ENCODE results near the gene PLXDC2. TPM values are rescaled to one million over a fixed set of nuclear protein-coding genes. Genes with fewer than 3 reads are reported as not detected.

The PLXDC2 gene
- total RNA-seq, 2 donors from 2014 or later: 0.07 to 0.09 TPM

DNA sequence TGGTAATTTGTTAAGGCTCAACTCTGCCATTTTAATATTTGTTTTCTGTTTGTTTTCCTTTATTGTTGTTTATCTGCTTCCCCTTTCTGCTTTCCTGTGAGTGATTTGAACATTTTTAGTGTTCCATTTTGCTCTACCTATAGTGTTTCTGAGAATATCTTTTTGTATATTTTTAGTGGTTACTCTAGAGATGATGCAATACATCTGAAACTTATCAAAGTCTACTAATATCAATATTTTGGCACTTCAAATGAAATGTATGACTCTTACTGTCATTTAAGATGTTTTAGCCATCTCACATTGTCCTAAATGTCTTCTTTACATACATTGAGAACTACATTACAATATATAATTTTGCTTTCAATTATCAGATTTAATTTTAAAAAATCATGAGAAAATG, 98.9 kb downstream of the PLXDC2 start:
- Mint-ChIP-seq H3K9me3 (peaks cover 4 to 9% of the 10 kb centered on the region in 2 donors), H3K4me3 (no peak overlapping the region), H3K27ac (no peak overlapping the region), H3K4me1 (ENCODE audit: low read depth) (no peaks in the 10 kb centered on the region), H3K36me3 (ENCODE audit: insufficient read depth in 2 of 2) (no peaks in the 10 kb centered on the region), H3K27me3 (ENCODE audit: low read depth) (no peaks in the 10 kb centered on the region)
- DNase-seq (no peak), ATAC-seq (replicated peaks in 1 of 2) (no peak)

DNA sequence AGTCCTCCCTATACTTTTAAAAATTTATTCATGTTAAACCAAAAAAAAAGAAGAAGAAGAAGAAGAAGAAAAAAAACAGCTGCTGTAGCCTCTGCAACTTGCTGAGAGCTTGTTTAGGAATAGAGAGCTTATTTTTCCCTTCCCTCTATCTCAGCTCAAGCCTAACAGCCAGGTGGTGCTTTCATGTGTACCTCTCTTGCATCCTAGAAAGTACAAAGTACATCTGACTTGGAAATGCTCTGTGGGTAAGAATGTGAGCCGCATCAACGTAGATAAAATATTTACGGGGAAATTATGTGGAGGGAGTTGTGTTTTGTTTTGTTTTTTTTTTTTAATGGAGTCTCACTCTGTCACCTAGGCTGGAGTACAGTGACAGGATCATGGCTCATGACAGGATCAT, 99.6 kb downstream of the PLXDC2 start:
- no peak for DNase-seq
- ATAC-seq (replicated peaks in 1 of 2): no peak
- H3K36me3 Mint-ChIP-seq (ENCODE audit: insufficient read depth in 2 of 2): no peaks in the 10 kb centered on the region
- no peak overlapping the region for H3K27ac Mint-ChIP-seq
- H3K27me3 Mint-ChIP-seq (ENCODE audit: low read depth): no peaks in the 10 kb centered on the region
- no peak overlapping the region for H3K4me3 Mint-ChIP-seq
- peaks cover 4 to 9% of the 10 kb centered on the region in 2 donors for H3K9me3 Mint-ChIP-seq
- H3K4me1 Mint-ChIP-seq (ENCODE audit: low read depth): no peaks in the 10 kb centered on the region

DNA sequence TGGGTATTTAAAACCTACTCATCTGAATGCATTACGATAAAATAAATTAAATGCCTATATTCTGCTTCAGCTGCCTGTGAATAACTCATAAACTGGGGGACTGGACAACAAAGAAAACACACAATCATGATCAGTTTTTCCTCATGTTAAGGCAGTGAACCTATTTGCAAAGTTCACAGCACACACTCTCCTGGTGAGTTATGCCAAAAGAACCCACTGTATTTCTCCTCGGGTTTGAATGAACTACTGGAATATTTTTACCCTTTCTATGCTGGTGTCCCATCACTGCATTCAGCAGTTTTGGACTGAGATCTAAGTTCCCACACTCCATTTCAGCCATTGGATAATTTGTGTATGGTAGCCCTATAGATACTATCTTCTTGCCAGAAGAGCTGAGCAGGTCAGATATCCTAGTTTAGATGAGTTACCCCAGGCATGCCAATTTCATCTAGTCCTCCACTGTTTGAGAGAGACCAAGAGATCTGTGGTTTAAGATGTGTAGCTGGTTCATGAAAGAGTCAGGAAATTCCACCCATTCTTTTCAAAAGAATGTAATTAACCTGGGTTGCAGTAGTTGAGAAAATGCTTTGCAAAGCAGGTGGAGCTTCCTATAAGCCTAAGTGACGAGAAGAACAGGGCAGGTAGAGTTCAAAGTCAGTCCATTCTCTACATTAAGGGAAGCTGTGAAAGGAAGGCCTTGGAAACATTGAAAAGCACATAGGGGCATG, 101.7 kb downstream of the PLXDC2 start:
- Mint-ChIP-seq H3K27ac (no peak overlapping the region), H3K4me3 (no peak overlapping the region), H3K4me1 (ENCODE audit: low read depth) (no peaks in the 10 kb centered on the region), H3K36me3 (ENCODE audit: insufficient read depth in 2 of 2) (no peaks in the 10 kb centered on the region), H3K9me3 (peaks cover 6 to 9% of the 10 kb centered on the region in 2 donors), H3K27me3 (ENCODE audit: low read depth) (no peaks in the 10 kb centered on the region)
- DNase-seq (no peak), ATAC-seq (replicated peaks in 1 of 2) (no peak)

DNA sequence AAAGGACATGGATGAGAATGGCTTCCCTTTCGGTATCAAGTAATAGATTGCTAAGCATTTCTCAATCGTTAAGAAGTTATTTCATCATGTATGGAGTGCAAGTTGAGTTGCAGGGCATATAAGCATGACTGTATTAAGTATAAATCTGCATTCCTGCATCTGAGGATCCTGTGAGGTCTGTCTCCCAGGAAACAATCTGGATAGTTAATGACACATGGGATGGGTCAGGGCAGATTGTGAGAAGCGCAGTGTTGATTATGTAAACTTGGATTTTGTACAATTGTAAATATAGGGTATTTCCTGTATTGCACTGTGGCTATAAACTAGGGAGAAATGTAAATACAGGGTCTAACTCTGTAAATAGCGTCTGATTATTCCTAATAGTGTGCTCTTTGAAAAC, 102.6 kb downstream of the PLXDC2 start:
- ATAC-seq (replicated peaks in 1 of 2) (no peak), DNase-seq (no peak)
- no peaks in the 10 kb centered on the region for H3K36me3 Mint-ChIP-seq (ENCODE audit: insufficient read depth in 2 of 2)
- no peaks in the 10 kb centered on the region for H3K27me3 Mint-ChIP-seq (ENCODE audit: low read depth)
- peaks cover 4 to 8% of the 10 kb centered on the region in 2 donors for H3K9me3 Mint-ChIP-seq
- no peaks in the 10 kb centered on the region for H3K4me1 Mint-ChIP-seq (ENCODE audit: low read depth)
- H3K4me3 Mint-ChIP-seq: no peak overlapping the region
- no peak overlapping the region for H3K27ac Mint-ChIP-seq

DNA sequence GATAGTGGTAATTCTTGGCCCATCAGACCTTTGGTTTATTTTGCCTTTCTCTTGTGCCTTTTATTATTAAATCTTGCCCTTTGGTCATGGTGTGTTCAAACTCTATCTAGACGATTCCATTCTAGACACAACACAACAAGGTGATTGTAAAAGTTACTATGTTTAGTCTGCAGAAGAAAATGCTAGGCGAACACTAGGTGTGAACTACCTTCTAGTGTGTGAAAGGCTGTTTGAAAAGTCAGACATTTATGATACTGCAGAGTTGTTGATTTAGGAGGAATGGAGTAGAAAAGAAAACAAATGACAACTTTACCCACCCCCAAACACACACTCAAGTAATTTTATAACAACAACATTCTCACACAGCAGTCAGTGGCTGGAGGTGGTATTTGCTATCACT, 103.4 kb downstream of the PLXDC2 start:
- Mint-ChIP-seq H3K9me3 (peaks cover 4 to 8% of the 10 kb centered on the region in 2 donors), H3K4me1 (ENCODE audit: low read depth) (no peaks in the 10 kb centered on the region), H3K27me3 (ENCODE audit: low read depth) (no peaks in the 10 kb centered on the region), H3K36me3 (ENCODE audit: insufficient read depth in 2 of 2) (no peaks in the 10 kb centered on the region), H3K4me3 (no peak overlapping the region), H3K27ac (no peak overlapping the region)
- ATAC-seq (replicated peaks in 1 of 2) (no peak), DNase-seq (no peak)

DNA sequence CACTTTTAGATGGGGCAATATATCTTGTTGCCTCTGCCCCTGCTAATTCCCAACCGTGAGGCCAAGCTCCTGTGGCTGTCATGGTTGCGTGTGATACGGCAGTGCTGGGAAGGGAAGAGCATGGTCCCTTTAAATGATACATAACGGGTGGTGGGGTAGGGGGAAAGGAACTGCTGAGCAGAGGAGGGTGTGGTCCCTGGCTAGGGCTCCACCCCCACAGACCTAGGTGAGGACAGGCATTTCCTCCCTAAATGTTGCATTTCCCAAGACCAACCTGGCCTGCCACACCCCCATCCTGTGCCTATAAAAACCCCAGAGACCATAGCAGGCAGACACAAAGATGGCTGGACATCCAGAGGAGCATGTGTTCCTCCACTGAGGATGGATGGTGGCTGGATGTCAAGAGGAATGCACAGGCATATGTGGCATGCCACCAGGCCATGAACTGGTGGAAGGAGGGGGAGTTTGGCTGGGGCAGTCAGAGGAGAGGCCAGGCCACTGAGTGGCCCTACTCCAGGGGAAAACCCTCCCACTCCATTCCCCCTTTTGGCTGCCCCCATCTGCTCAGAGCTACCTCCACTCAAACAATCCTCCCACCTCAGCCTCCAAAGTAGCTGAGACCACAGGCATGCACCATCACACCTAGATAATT, 104.0 kb downstream of the PLXDC2 start:
- peaks cover 2 to 8% of the 10 kb centered on the region in 2 donors for H3K9me3 Mint-ChIP-seq
- DNase-seq: no peak
- H3K4me1 Mint-ChIP-seq (ENCODE audit: low read depth): no peaks in the 10 kb centered on the region
- H3K4me3 Mint-ChIP-seq: no peak overlapping the region
- no peak overlapping the region for H3K27ac Mint-ChIP-seq
- H3K27me3 Mint-ChIP-seq (ENCODE audit: low read depth): no peaks in the 10 kb centered on the region
- no peak for ATAC-seq (replicated peaks in 1 of 2)
- no peaks in the 10 kb centered on the region for H3K36me3 Mint-ChIP-seq (ENCODE audit: insufficient read depth in 2 of 2)

DNA sequence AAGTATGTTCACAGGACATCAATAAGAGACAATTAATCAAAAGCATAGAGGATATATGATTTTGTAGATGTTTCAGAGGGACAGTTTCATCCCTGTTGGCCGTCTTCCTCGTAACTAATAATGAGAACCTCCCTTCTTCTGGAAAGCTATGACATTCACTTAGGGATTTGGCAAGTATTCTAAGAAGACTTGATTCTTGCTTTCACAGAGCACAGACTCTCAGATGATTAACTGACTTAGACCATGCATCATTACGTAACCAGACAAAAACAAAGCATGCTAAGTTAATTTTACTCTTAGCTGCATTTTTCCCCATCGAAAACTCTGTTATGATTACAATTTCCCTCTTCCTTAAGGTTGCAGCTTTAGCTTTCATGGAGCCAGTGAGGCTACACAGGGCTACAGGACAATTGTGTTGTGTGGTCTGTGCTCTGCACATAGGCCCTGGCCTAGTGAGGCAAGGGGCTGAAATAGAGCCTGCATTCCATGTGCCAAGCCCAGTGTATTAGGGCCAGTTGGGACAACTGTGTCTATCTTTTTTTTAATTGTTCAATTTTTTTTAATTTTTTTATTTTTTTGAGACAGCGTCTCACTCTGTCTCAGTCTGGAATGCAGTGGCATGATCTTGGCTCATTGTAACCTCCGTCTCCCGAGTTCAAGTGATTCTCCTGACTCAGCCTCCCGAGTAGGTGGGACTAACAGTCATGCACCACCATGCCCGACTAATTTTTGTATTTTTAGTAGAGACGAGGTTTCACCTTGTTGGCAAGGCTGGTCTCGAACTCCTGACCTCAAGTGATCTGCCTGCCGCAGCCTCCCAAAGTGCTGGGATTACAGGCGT, 105.3 kb downstream of the PLXDC2 start:
- H3K27me3 Mint-ChIP-seq (ENCODE audit: low read depth): no peaks in the 10 kb centered on the region
- DNase-seq: no peak

DNA sequence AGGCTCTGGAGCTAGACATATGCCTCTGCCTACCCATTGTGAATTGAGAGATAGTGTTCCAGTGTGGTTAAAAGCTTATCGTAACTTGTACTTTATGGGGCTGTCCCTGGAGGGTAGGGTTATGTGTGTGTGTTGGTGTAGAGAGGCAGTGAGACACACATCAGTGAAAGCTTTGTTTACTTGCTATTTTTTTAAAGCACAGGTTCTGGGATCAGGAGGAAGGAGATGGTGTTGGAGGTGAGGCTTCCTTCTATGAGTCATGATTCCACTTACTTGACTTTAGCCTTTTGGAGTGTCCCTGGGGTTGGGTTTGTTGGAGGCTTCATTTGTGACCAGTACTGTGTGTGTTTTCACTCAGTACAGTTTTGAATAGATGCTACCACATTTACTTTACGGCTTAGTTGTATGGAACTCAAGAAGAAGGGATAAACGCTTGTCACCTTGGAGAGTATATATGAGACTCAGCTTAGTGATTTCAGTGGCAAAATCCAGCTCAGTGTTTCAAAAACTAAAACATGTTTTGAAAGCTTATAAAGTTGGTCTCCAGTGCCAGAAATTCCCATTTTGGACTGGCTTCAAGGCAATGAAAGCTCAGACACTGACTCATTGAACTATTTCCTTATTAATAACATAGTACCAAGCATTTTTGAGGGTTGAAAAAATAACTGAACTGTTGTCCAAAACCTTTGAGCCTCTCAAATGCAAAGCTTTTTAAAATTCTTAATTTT, 106.2 kb downstream of the PLXDC2 start:
- no peaks in the 10 kb centered on the region for H3K4me1 Mint-ChIP-seq (ENCODE audit: low read depth)
- no peak for DNase-seq

More for the DNA sequence above, 105.3 kb downstream of the PLXDC2 start:
- Mint-ChIP-seq H3K9me3 (peaks cover 2 to 6% of the 10 kb centered on the region in 2 donors), H3K36me3 (ENCODE audit: insufficient read depth in 2 of 2) (no peaks in the 10 kb centered on the region), H3K4me1 (ENCODE audit: low read depth) (no peaks in the 10 kb centered on the region), H3K4me3 (no peak overlapping the region), H3K27ac (no peak overlapping the region)
- no peak for ATAC-seq (replicated peaks in 1 of 2)

DNA sequence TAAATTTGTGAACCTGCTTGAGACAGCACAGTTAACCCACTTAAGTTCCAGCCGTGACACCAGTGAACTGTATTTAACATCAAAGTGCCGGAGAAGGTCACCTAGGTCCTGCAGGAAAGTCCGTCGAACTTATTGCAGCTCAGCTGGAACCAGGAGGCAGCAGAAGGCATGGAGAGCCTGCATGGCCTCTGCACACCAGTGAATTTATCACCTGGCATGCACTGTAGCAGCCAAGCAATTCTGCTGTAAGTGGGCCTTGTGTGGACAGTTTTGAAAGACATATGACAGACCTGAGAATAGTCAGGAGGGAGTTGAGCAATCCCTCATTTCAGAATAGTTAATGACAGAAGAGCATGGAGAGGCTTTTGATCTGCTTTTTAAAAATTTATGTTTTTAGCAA, 108.8 kb downstream of the PLXDC2 start:
- ATAC-seq (replicated peaks in 1 of 2) (no peak), DNase-seq (no peak)
- Mint-ChIP-seq H3K4me3 (no peak overlapping the region), H3K9me3 (peaks cover 5 to 6% of the 10 kb centered on the region in 2 donors), H3K4me1 (ENCODE audit: low read depth) (no peaks in the 10 kb centered on the region), H3K27ac (no peak overlapping the region), H3K27me3 (ENCODE audit: low read depth) (no peaks in the 10 kb centered on the region), H3K36me3 (ENCODE audit: insufficient read depth in 2 of 2) (no peaks in the 10 kb centered on the region)

More for the DNA sequence above, 106.2 kb downstream of the PLXDC2 start:
- Mint-ChIP-seq H3K36me3 (ENCODE audit: insufficient read depth in 2 of 2) (no peaks in the 10 kb centered on the region), H3K27ac (no peak overlapping the region), H3K27me3 (ENCODE audit: low read depth) (no peaks in the 10 kb centered on the region), H3K4me3 (no peak overlapping the region), H3K9me3 (peaks cover 5 to 9% of the 10 kb centered on the region in 2 donors)
- no peak for ATAC-seq (replicated peaks in 1 of 2)

DNA sequence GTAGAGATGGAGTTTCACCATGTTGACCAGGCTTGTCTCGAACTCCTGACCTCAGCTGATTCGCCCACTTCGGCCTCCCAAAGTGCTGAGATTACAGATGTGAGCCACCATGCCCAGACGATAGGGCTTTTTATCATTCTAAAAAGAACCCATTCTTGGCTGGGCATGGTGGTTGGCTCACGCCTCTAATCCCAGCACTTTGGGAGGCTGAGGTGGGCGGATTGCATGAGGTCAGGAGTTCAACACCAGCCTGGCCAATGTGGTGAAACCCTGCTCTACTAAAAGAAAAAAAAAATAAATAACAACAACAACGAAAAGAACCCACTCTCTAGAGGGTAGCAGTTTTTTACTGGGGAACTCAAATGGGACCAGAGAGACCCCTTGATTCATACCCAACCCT, 112.7 kb downstream of the PLXDC2 start:
- ATAC-seq (replicated peaks in 1 of 2) (no peak), DNase-seq (no peak)
- H3K4me3 Mint-ChIP-seq: no peak overlapping the region
- peaks cover 4 to 7% of the 10 kb centered on the region in 2 donors for H3K9me3 Mint-ChIP-seq
- no peaks in the 10 kb centered on the region for H3K27me3 Mint-ChIP-seq (ENCODE audit: low read depth)
- H3K27ac Mint-ChIP-seq: no peak overlapping the region
- H3K4me1 Mint-ChIP-seq (ENCODE audit: low read depth): no peaks in the 10 kb centered on the region
- H3K36me3 Mint-ChIP-seq (ENCODE audit: insufficient read depth in 2 of 2): no peaks in the 10 kb centered on the region

DNA sequence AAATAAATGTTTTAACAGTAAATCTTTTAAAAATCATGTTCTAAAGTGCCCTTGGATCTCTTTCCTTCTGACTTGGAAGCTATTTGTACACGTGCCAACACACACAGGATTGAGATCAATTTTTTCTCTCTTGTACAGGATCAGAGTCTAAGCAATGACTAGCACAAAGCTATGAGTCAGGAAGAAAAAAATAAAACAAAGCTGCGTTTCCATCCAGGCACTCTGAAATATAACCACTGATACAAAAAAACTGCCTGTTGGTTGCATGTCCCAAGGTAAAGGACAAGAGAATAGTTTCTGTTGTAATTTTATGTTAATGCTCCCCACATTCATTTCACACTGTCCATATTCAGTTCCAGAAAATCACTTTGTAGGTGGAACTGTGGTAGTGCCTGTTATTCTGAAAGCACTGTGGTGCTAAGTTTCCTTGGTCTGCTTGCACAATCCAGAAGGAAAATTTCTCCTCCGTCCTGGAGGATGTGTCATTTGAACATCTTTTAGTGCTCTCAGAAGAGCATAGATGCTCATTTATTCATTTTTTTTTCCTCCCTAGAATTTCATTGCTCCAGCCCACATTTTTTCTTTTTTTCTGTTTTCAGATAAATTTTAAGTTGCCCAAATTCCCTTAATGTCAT, 113.4 kb downstream of the PLXDC2 start:
- Mint-ChIP-seq H3K4me3 (no peak overlapping the region), H3K9me3 (peaks cover 4 to 7% of the 10 kb centered on the region in 2 donors), H3K4me1 (ENCODE audit: low read depth) (no peaks in the 10 kb centered on the region), H3K27me3 (ENCODE audit: low read depth) (no peaks in the 10 kb centered on the region), H3K36me3 (ENCODE audit: insufficient read depth in 2 of 2) (no peaks in the 10 kb centered on the region), H3K27ac (no peak overlapping the region)
- DNase-seq (no peak), ATAC-seq (replicated peaks in 1 of 2) (no peak)

Data from activated T-cell treated with anti-CD3 and anti-CD28 coated beads, Interleukin-2, amount 50 U/mL, for 72 hours (primary cell).